Fibroblast of lung (primary cell): ENCODE results near the gene SYNE1. TPM values are rescaled to one million over a fixed set of nuclear protein-coding genes. Genes with fewer than 3 reads are reported as not detected.

ENCODE experiments used
- DNase-seq, 2 donors: peaks; one replicate each; pipeline versions ENCODE4 v3.0.0 to v3.0.0-alpha.2; 2010; ENCODE audit warnings: low read depth in 2 of 2
- H2AFZ ChIP-seq: 2 replicates; pipeline ENCODE4 v1.5.1; 2012; ENCODE audit warnings: low read length, control low read depth, inconsistent platforms
- H3K27ac ChIP-seq: 2 replicates; pipeline ENCODE4 v1.5.1; 2011; ENCODE audit warnings: low read length, control low read depth; ENCODE audit not compliant: insufficient read depth
- H3K27me3 ChIP-seq: 2 replicates; pipeline ENCODE4 v1.5.1; 2011; ENCODE audit warnings: mild to moderate bottlenecking, low read length; ENCODE audit not compliant: control insufficient read depth, insufficient read depth
- H3K36me3 ChIP-seq: 2 replicates; pipeline ENCODE4 v1.5.1; 2011; ENCODE audit warnings: low read length; ENCODE audit not compliant: control insufficient read depth, insufficient read depth
- H3K4me1 ChIP-seq: 2 replicates; pipeline ENCODE4 v1.5.1; 2011; ENCODE audit warnings: low read length; ENCODE audit not compliant: control insufficient read depth, insufficient read depth; ENCODE audit errors: extremely low read depth
- H3K4me2 ChIP-seq: 2 replicates; pipeline ENCODE4 v1.5.1; 2011; ENCODE audit warnings: low read length, control low read depth; ENCODE audit not compliant: insufficient read depth; ENCODE audit errors: extremely low read depth
- H3K4me3 ChIP-seq, 4 experiments: fragments of 200-600 bp in 1 of 4; sonication (generic) in 1 of 4; replicated peaks in 1 of 4; 2 replicates each; pipeline ENCODE4 v1.5.1; 2011 to 2016; ENCODE audit warnings: low read length in 4 of 4, low read depth in 3 of 4, mild to moderate bottlenecking in 3 of 4, control low read depth in 2 of 4, inconsistent platforms in 1 of 4, mixed read lengths in 1 of 4; ENCODE audit not compliant: insufficient read depth in 1 of 4; ENCODE audit errors: control extremely low read depth in 1 of 4
- H3K79me2 ChIP-seq: 2 replicates; pipeline ENCODE4 v1.5.1; 2012; ENCODE audit warnings: mild to moderate bottlenecking, low read length, inconsistent platforms; ENCODE audit not compliant: control insufficient read depth, insufficient read depth
- H3K9ac ChIP-seq: 2 replicates; pipeline ENCODE4 v1.5.1; 2011; ENCODE audit warnings: mild to moderate bottlenecking, low read length, control low read depth; ENCODE audit not compliant: insufficient read depth
- H3K9me3 ChIP-seq: 2 replicates; pipeline ENCODE4 v1.5.1; 2012; ENCODE audit warnings: low read depth, low read length; ENCODE audit not compliant: control insufficient read depth, insufficient read depth
- H4K20me1 ChIP-seq: 2 replicates; pipeline ENCODE4 v1.5.1; 2011; ENCODE audit warnings: low read length; ENCODE audit not compliant: control insufficient read depth, insufficient read depth; ENCODE audit errors: extremely low read depth
- EZH2 ChIP-seq: IDR thresholded peaks from 2 replicates; pipeline ENCODE4 v1.5.1; 2012; ENCODE audit warnings: low read length, control low read depth, mild to moderate bottlenecking; ENCODE audit errors: missing control alignments
- polyA plus RNA-seq, 2 donors: library from polyadenylated mRNA; depleted of rRNA in 1 of 2; stranded (reverse) in 1 of 2; unstranded in 1 of 2; fragments of >200 nt; gene quantifications; 2 replicates each; pipeline ENCODE4 v1.2.1, GENCODE V29; 2011 to 2012; ENCODE audit warnings: missing spikeins in 1 of 2
- total RNA-seq: library from RNA; depleted of rRNA; stranded (reverse); fragments of >200 nt; gene quantifications from 2 replicates; pipeline ENCODE4 v1.2.1, GENCODE V29; 2014
- TF ChIP-seq, protein P1 (sequence below), 2 donors: IDR thresholded peaks in 1 of 2; conservative IDR thresholded peaks in 1 of 2; 1 replicate in 1 of 2; 2 replicates in 1 of 2; pipeline ENCODE4 v1.5.1; 2011 to 2012; ENCODE audit warnings: low read length in 2 of 2, control low read depth in 1 of 2, inconsistent platforms in 1 of 2, low read depth in 1 of 2, mild to moderate bottlenecking in 1 of 2

Gene SYNE1
- total and polyA plus RNA-seq, 2 donors (not counting 1 experiment from before 2014, with no cell fraction given): 21.7 to 219 TPM

DNA sequence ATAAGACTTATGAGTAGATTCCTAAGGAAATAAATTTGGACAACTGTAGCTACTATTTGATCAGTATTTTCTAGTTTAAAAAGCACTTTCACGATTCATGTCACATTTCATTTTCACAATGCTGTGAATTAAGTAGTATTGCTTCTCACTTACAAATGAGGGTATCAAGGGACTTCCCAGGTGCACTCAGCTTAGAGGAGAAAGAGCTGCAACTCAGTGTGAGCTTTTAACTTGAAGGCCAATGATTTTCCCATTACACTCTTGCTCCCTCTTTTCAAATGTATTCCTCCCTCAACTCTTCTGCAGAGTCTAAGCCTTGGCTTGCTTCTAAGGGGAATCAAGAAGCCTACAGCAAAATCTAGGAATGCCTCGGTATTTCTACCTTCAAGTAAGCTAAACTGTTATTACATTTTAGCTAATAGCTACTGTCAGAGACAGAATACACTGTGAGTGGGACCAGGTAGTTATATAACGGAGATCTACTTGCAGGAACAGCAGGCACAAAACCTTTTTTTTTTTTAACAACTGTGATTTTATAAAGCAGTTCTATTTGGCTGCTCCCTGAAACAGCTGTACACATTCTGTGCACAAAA lies 339.0 kb downstream of the SYNE1 start:
- Histone ChIP-seq H3K9me3 (no peaks in the 10 kb centered on the region), H3K4me1 (peaks cover 4% of the 10 kb centered on the region), H4K20me1 (no peaks in the 10 kb centered on the region), H2AFZ (no peak overlapping the region), H3K79me2 (no peaks in the 10 kb centered on the region), H3K27me3 (no peaks in the 10 kb centered on the region), H3K9ac (no peak overlapping the region), H3K27ac (no peak overlapping the region), H3K4me2 (no peak overlapping the region), H3K4me3 (no peak overlapping the region), H3K36me3 (no peaks in the 10 kb centered on the region)
- no peak for DNase-seq
- no peak for TF ChIP-seq EZH2
- TF ChIP-seq, protein P1, sequence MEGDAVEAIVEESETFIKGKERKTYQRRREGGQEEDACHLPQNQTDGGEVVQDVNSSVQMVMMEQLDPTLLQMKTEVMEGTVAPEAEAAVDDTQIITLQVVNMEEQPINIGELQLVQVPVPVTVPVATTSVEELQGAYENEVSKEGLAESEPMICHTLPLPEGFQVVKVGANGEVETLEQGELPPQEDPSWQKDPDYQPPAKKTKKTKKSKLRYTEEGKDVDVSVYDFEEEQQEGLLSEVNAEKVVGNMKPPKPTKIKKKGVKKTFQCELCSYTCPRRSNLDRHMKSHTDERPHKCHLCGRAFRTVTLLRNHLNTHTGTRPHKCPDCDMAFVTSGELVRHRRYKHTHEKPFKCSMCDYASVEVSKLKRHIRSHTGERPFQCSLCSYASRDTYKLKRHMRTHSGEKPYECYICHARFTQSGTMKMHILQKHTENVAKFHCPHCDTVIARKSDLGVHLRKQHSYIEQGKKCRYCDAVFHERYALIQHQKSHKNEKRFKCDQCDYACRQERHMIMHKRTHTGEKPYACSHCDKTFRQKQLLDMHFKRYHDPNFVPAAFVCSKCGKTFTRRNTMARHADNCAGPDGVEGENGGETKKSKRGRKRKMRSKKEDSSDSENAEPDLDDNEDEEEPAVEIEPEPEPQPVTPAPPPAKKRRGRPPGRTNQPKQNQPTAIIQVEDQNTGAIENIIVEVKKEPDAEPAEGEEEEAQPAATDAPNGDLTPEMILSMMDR (conservative IDR thresholded peaks at IDR 0.05 in 1 of 2, IDR thresholded peaks at IDR 0.05 in 1 of 2; ENCODE audit: low read depth in 1 of 2, low read length in 2 of 2): no peak

DNA sequence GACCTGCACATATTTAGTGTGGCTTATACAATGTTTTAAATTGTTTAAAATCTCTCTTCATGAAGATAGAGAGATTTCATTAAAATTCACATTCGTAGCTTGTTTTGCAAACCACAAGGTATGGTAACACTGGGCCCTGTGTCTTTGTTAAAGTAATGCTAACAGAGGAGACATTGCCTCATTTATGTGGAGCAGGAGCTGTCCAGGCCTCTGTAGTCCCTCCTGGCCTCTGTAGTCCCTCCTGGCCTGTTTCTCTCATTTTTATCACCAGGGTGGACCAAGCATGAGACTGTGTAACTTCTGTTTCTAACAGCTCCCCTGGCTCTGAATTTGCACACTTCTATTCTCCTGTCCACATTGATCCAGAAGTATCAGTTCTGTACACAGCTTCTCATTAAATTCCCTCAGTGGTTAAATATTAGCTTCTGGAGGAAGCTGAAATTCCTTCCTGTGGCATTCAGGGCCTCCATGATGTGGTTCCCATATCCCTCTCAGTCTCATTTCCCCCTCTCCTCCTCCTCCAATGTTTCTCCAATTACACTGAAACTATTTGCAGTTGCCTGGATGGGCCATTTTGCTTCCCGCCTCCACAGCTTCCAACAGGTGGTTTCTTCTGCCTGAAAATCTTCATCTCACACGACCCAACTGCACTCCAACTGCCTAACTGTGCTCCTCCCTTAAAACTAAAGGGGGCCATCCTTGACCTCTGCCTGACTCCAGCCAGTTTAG lies 340.4 kb downstream of the SYNE1 start:
- H3K4me1 ChIP-seq: peaks cover 4% of the 10 kb centered on the region
- H3K4me2 ChIP-seq: no peak overlapping the region
- no peaks in the 10 kb centered on the region for H3K27me3 ChIP-seq
- no peaks in the 10 kb centered on the region for H3K79me2 ChIP-seq
- no peaks in the 10 kb centered on the region for H4K20me1 ChIP-seq
- no peak for DNase-seq
- H2AFZ ChIP-seq: no peak overlapping the region
- no peak overlapping the region for H3K4me3 ChIP-seq
- H3K9ac ChIP-seq: no peak overlapping the region
- no peaks in the 10 kb centered on the region for H3K9me3 ChIP-seq
- TF ChIP-seq, protein P1 (conservative IDR thresholded peaks at IDR 0.05 in 1 of 2, IDR thresholded peaks at IDR 0.05 in 1 of 2; ENCODE audit: low read depth in 1 of 2, low read length in 2 of 2): no peak
- TF ChIP-seq EZH2: no peak
- no peaks in the 10 kb centered on the region for H3K36me3 ChIP-seq
- no peak overlapping the region for H3K27ac ChIP-seq

DNA sequence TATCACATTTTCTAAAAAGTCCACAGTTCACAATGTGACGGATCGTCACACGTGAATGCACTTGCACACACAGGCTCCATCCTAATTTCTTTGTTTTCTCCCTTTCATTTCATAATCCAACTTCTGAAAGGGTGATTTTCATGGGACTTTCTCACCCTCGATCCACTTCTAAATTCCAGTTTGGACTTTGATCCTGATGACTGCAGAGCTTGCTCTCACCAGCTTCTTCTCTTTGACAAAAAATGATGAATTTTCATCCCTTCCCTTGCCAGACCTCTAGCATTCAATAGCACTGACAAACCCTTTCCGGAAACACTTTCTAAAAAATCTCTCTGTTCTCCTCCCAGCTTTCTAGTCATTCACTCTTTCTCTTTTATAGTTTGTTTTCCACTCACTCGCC lies 341.2 kb downstream of the SYNE1 start:
- no peaks in the 10 kb centered on the region for H3K79me2 ChIP-seq

More for the DNA sequence above, 341.2 kb downstream of the SYNE1 start:
- no peak overlapping the region for H3K27ac ChIP-seq
- no peaks in the 10 kb centered on the region for H3K27me3 ChIP-seq
- peaks cover 4% of the 10 kb centered on the region for H3K4me1 ChIP-seq
- H2AFZ ChIP-seq: no peak overlapping the region
- H3K36me3 ChIP-seq: no peaks in the 10 kb centered on the region
- no peak for DNase-seq
- no peaks in the 10 kb centered on the region for H4K20me1 ChIP-seq
- H3K4me2 ChIP-seq: no peak overlapping the region
- TF ChIP-seq EZH2: no peak
- TF ChIP-seq, protein P1 (conservative IDR thresholded peaks at IDR 0.05 in 1 of 2, IDR thresholded peaks at IDR 0.05 in 1 of 2; ENCODE audit: low read depth in 1 of 2, low read length in 2 of 2): no peak
- H3K9ac ChIP-seq: no peak overlapping the region
- H3K9me3 ChIP-seq: no peaks in the 10 kb centered on the region
- H3K4me3 ChIP-seq: no peak overlapping the region
